IMR-90 (cell line): ENCODE data around the gene RAPGEF5. TPM values are rescaled to one million over a fixed set of nuclear protein-coding genes. Genes with fewer than 3 reads are reported as not detected.

Experiments
- ATAC-seq: fragments of 200-7000 bp; cut with Tn5 transposase; 2 replicates; pipeline ENCODE4 v1.9.1; 2020; ENCODE audit warnings: low read depth, mild to moderate bottlenecking, moderate library complexity
- BruUV-seq: library from RNA; stranded (reverse); fragments of 400-500 nt; replicated peaks from 2 replicates; lab custom pipeline; 2021; lab: Mats Ljungman, UMichigan
- CTCF ChIA-PET: fragments of 300-600 bp; formaldehyde crosslinking; extraction: SDS; loops from one replicate; lab custom pipeline; 2021; ENCODE audit warnings: antibody characterized with exemption; lab: Yijun Ruan, JAX
- POLR2A ChIA-PET: fragments of 300-600 bp; sonication (Branson Sonifier 250); formaldehyde crosslinking; loops from one replicate; lab custom pipeline; 2022; ENCODE audit warnings: antibody characterized with exemption; ENCODE audit not compliant: unreplicated experiment; lab: Charles Lee
- DNase-seq: peaks from one replicate; pipeline ENCODE4 v3.0.0; 2013
- H2AFZ ChIP-seq: replicated peaks from 2 replicates; pipeline ENCODE3; 2013; ENCODE audit warnings: low read length, mild to moderate bottlenecking; ENCODE audit not compliant: poor library complexity
- H2AK5ac ChIP-seq: 2 replicates; pipeline ENCODE4 v1.6.1; 2013; ENCODE audit warnings: low read depth, low read length, inconsistent platforms
- H2AK9ac ChIP-seq: replicated peaks from 2 replicates; pipeline ENCODE3; 2013; ENCODE audit warnings: mild to moderate bottlenecking, low read depth, low read length, moderate library complexity; ENCODE audit not compliant: poor library complexity
- H2BK120ac ChIP-seq: 2 replicates; pipeline ENCODE4 v1.6.1; 2013; ENCODE audit warnings: low read depth, low read length, inconsistent platforms
- H2BK15ac ChIP-seq: 3 replicates; pipeline ENCODE4 v1.6.1; 2013; ENCODE audit warnings: low read depth, low read length, inconsistent platforms
- H2BK20ac ChIP-seq: 2 replicates; pipeline ENCODE4 v1.6.1; 2013; ENCODE audit warnings: low read depth, mild to moderate bottlenecking, inconsistent platforms, low read length, moderate library complexity
- H2BK5ac ChIP-seq: 2 replicates; pipeline ENCODE4 v1.6.1; 2013; ENCODE audit warnings: mild to moderate bottlenecking, low read depth, low read length, inconsistent platforms; ENCODE audit not compliant: poor library complexity, severe bottlenecking
- H3K14ac ChIP-seq: replicated peaks from 2 replicates; pipeline ENCODE4 v1.6.1; 2013; ENCODE audit warnings: low read depth, low read length, inconsistent platforms
- H3K18ac ChIP-seq: 2 replicates; pipeline ENCODE4 v1.6.1; 2013; ENCODE audit warnings: low read depth, low read length, control low read depth
- H3K23ac ChIP-seq: 2 replicates; pipeline ENCODE4 v1.6.1; 2013; ENCODE audit warnings: low read depth, low read length, inconsistent platforms
- H3K27ac ChIP-seq: 2 replicates; pipeline ENCODE4 v1.5.1; 2013; ENCODE audit warnings: mild to moderate bottlenecking, control low read depth, low read length; ENCODE audit not compliant: insufficient read depth
- H3K27me3 ChIP-seq: 2 replicates; pipeline ENCODE4 v1.6.1; 2013; ENCODE audit warnings: low read length; ENCODE audit not compliant: control insufficient read depth, insufficient read depth
- H3K36me3 ChIP-seq: 2 replicates; pipeline ENCODE4 v1.6.1; 2013; ENCODE audit warnings: low read length, mixed read lengths; ENCODE audit not compliant: control insufficient read depth, insufficient read depth
- H3K4ac ChIP-seq: 2 replicates; pipeline ENCODE4 v1.6.1; 2013; ENCODE audit warnings: low read depth, low read length, inconsistent platforms
- H3K4me1 ChIP-seq: 2 replicates; pipeline ENCODE4 v1.6.1; 2013; ENCODE audit warnings: low read length, mixed read lengths; ENCODE audit not compliant: control insufficient read depth, insufficient read depth
- H3K4me2 ChIP-seq: 2 replicates; pipeline ENCODE4 v1.6.1; 2013; ENCODE audit warnings: low read depth, mild to moderate bottlenecking, control low read depth, low read length, moderate library complexity
- H3K4me3 ChIP-seq: 2 replicates; pipeline ENCODE4 v1.5.1; 2013; ENCODE audit warnings: low read depth, mild to moderate bottlenecking, control low read depth, low read length, moderate library complexity; ENCODE audit not compliant: insufficient read depth
- H3K56ac ChIP-seq: 2 replicates; pipeline ENCODE4 v1.6.1; 2013; ENCODE audit warnings: low read length, inconsistent platforms; ENCODE audit not compliant: insufficient read depth; ENCODE audit errors: extremely low read depth
- H3K79me1 ChIP-seq, 2 experiments: 2 replicates each; pipeline ENCODE4 v1.6.1; 2013; ENCODE audit warnings: low read length in 2 of 2, inconsistent platforms in 1 of 2, low read depth in 1 of 2
- H3K9ac ChIP-seq: 2 replicates; pipeline ENCODE4 v1.6.1; 2013; ENCODE audit warnings: low read depth, low read length, control low read depth
- H3K9me1 ChIP-seq: 2 replicates; pipeline ENCODE4 v1.6.1; 2013; ENCODE audit warnings: low read length, inconsistent platforms; ENCODE audit not compliant: insufficient read depth
- H3K9me3 ChIP-seq: 2 replicates; pipeline ENCODE4 v1.6.1; 2013; ENCODE audit warnings: low read length; ENCODE audit not compliant: control insufficient read depth, insufficient read depth
- H4K20me1 ChIP-seq: 2 replicates; pipeline ENCODE4 v1.6.1; 2013; ENCODE audit warnings: low read length, inconsistent platforms; ENCODE audit not compliant: insufficient read depth
- H4K5ac ChIP-seq: 2 replicates; pipeline ENCODE4 v1.6.1; 2013; ENCODE audit warnings: mild to moderate bottlenecking, low read depth, low read length, control low read depth
- H4K8ac ChIP-seq, 2 experiments: 2 replicates each; pipeline ENCODE4 v1.6.1; 2013; ENCODE audit warnings: low read depth in 2 of 2, low read length in 2 of 2, control low read depth in 1 of 2, inconsistent platforms in 1 of 2
- H4K91ac ChIP-seq: 2 replicates; pipeline ENCODE4 v1.6.1; 2013; ENCODE audit warnings: low read depth, low read length, inconsistent platforms; ENCODE audit not compliant: insufficient read depth
- BHLHE40 ChIP-seq: fragments of 150-350 bp; IDR thresholded peaks from 2 replicates; pipeline ENCODE4 v1.6.1; 2016; ENCODE audit warnings: mild to moderate bottlenecking, low read depth, low read length
- CEBPB ChIP-seq: IDR thresholded peaks from 2 replicates; pipeline ENCODE4 v1.6.1; 2012; ENCODE audit warnings: low read depth, low read length, improper control_type of control experiment
- CHD1 ChIP-seq: IDR thresholded peaks from 2 replicates; pipeline ENCODE4 v1.6.1; 2012; ENCODE audit warnings: low read depth, low read length, improper control_type of control experiment
- CTCF ChIP-seq: conservative IDR thresholded peaks from 2 replicates; pipeline ENCODE4 v1.5.1; 2012; ENCODE audit warnings: mild to moderate bottlenecking, low read depth, low read length, improper control_type of control experiment
- FOS ChIP-seq: fragments of 150-350 bp; IDR thresholded peaks from 2 replicates; pipeline ENCODE4 v1.6.1; 2016; ENCODE audit warnings: low read depth, low read length
- MAFK ChIP-seq: IDR thresholded peaks from 2 replicates; pipeline ENCODE4 v1.6.1; 2012; ENCODE audit warnings: low read depth, low read length, improper control_type of control experiment
- MAZ ChIP-seq: IDR thresholded peaks from 2 replicates; pipeline ENCODE4 v1.6.1; 2012; ENCODE audit warnings: low read depth, mild to moderate bottlenecking, low read length, improper control_type of control experiment, moderate library complexity, borderline replicate concordance
- MXI1 ChIP-seq: IDR thresholded peaks from 2 replicates; pipeline ENCODE4 v1.6.1; 2012; ENCODE audit warnings: low read depth, mild to moderate bottlenecking, low read length, moderate library complexity, borderline replicate concordance
- NFE2L2 ChIP-seq: fragments of 150-350 bp; IDR thresholded peaks from 2 replicates; pipeline ENCODE4 v1.6.1; 2016; ENCODE audit warnings: low read depth, mild to moderate bottlenecking, low read length
- POLR2A ChIP-seq: IDR thresholded peaks from 2 replicates; pipeline ENCODE4 v1.6.1; 2012; ENCODE audit warnings: mild to moderate bottlenecking, low read depth, low read length
- RAD21 ChIP-seq: IDR thresholded peaks from 2 replicates; pipeline ENCODE4 v1.6.1; 2012; ENCODE audit warnings: low read length, improper control_type of control experiment
- RCOR1 ChIP-seq: IDR thresholded peaks from 2 replicates; pipeline ENCODE4 v1.6.1; 2012; ENCODE audit warnings: mild to moderate bottlenecking, low read length, improper control_type of control experiment; ENCODE audit not compliant: insufficient replicate concordance
- RFX5 ChIP-seq: IDR thresholded peaks from 2 replicates; pipeline ENCODE4 v1.8.0; 2012; ENCODE audit warnings: low read depth, mild to moderate bottlenecking, low read length, moderate library complexity
- SMC3 ChIP-seq: fragments of 150-350 bp; IDR thresholded peaks from 2 replicates; pipeline ENCODE4 v1.6.1; 2016; ENCODE audit warnings: low read depth, mild to moderate bottlenecking, antibody characterized with exemption, low read length, moderate library complexity
- WGBS, 2 experiments: methylation state at CpG; one replicate each; pipeline versions ENCODE4 v1.1.5 to v1.1.7; 2013; ENCODE audit warnings: missing lambda C conversion rate in 2 of 2; ENCODE audit not compliant: insufficient read length in 1 of 2; ENCODE audit errors: extremely low coverage in 2 of 2; 5-methylcytosine and 5-hydroxymethylcytosine counted together
- dilution Hi-C: fragments of 300-500 bp; cut with HindIII; formaldehyde crosslinking; loops from one replicate; pipeline ENCODE4 v1.14.3; 2018; ENCODE audit warnings: low sequenced_read_pairs; ENCODE audit not compliant: unreplicated experiment
- in situ Hi-C: fragments of 300-500 bp; cut with MboI; formaldehyde crosslinking; loops from 3 replicates; pipeline ENCODE4 v1.14.3; 2019; ENCODE audit warnings: low sequenced_read_pairs, inconsistent platforms, mixed read lengths
- intact Hi-C: fragments of 100-400 bp; cut with micrococcal nuclease; formaldehyde crosslinking; loops from 2 replicates; pipeline ENCODE4 v1.10.0; 2022
- polyA plus RNA-seq, 3 experiments: library from polyadenylated mRNA; depleted of rRNA; stranded (reverse); fragments of >200 nt; gene quantifications; 2 replicates each; pipeline ENCODE4 v1.2.3, GENCODE V29; 2012; ENCODE audit warnings: low replicate concordance in 1 of 3
- total RNA-seq: library from RNA; depleted of rRNA; stranded (reverse); fragments of >200 nt; gene quantifications from 2 replicates; pipeline ENCODE4 v1.2.3, GENCODE V29; 2012
- TF ChIP-seq, protein P1 (sequence below): fragments of 150-350 bp; IDR thresholded peaks from 2 replicates; pipeline ENCODE4 v1.6.1; 2016; ENCODE audit warnings: low read depth, mild to moderate bottlenecking, low read length, moderate library complexity, borderline replicate concordance
- TF ChIP-seq, protein P2 (sequence below): fragments of 150-350 bp; IDR thresholded peaks from 2 replicates; pipeline ENCODE4 v1.6.1; 2017; ENCODE audit warnings: mild to moderate bottlenecking, antibody characterized with exemption, low read length, low read depth

RAPGEF5 gene
- total and polyA plus RNA-seq, 2 of the 4 experiments (the other 2 are of a cell fraction) = 0.05 to 0.18 TPM

DNA sequence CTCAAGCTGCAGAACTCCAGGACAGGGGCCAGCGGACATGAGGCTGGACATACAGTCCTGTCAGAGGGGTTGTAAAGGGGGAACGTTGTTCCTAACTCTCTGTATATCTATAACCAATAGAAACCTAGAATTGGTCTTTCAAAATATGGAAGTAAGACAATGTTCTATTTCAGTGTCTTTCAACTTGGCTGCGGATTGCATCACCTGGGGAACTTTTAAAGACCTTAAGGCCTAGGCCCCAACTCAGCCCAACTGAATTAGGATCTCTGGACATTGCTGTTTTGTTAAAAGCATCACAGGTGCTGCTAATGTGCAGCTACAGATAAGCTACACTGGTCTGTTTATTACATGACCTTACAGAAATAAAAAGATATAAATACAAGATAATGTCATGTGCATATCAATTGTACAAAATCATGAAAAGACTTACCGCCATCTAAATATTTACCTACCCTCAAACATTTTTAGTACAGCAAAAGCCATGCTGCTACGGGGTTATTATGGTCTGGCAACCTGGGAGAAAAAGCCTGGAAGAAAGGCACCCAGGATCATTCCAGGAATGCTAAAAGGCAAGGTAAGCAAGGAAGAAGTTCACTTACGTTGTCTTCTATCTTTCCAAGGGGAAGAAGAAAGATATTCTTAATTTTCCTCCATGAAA lies 169.1 kb downstream of the RAPGEF5 start:
- Histone ChIP-seq H3K4ac (no peak overlapping the region), H2BK120ac (no peak overlapping the region), H3K14ac (no peak overlapping the region), H3K36me3 (no peaks in the 10 kb centered on the region), H2BK5ac (no peak overlapping the region), H3K9me1 (no peaks in the 10 kb centered on the region), H3K4me1 (no peaks in the 10 kb centered on the region), H3K9me3 (no peaks in the 10 kb centered on the region), H2AK9ac (no peak overlapping the region), H3K23ac (no peak overlapping the region), H2AFZ (no peak overlapping the region), H3K4me2 (no peak overlapping the region), H2BK15ac (no peak overlapping the region), H2BK20ac (no peak overlapping the region), H4K20me1 (no peaks in the 10 kb centered on the region), H4K5ac (no peak overlapping the region), H3K4me3 (no peak overlapping the region), H3K18ac (no peak overlapping the region), H3K27me3 (peaks cover 2% of the 10 kb centered on the region), H3K9ac (no peak overlapping the region), H3K79me1 (no peaks in the 10 kb centered on the region), H3K27ac (no peak overlapping the region), H4K8ac (no peak overlapping the region), H2AK5ac (no peak overlapping the region), H3K56ac (no peak overlapping the region; the same call in 1 of the 2 replicates), H4K91ac (no peak overlapping the region)
- 60% methylated on average over 1 of the region's 6 CpGs; no CpG with 5 or more reads in 1 of the 2 experiments for WGBS, 2 experiments
- DNase-seq (no peak), ATAC-seq (no peak)
- no TSS peak for BruUV-seq
- POLR2A ChIA-PET = no interaction called here
- TF ChIP-seq RAD21 (no peak), RCOR1 (no peak), FOS (no peak), CTCF (no peak), CEBPB (no peak), MAZ (no peak), SMC3 (no peak), POLR2A (no peak), NFE2L2 (no peak), BHLHE40 (no peak), RFX5 (no peak), MAFK (no peak), MXI1 (no peak), CHD1 (no peak)
- TF ChIP-seq, protein P1, sequence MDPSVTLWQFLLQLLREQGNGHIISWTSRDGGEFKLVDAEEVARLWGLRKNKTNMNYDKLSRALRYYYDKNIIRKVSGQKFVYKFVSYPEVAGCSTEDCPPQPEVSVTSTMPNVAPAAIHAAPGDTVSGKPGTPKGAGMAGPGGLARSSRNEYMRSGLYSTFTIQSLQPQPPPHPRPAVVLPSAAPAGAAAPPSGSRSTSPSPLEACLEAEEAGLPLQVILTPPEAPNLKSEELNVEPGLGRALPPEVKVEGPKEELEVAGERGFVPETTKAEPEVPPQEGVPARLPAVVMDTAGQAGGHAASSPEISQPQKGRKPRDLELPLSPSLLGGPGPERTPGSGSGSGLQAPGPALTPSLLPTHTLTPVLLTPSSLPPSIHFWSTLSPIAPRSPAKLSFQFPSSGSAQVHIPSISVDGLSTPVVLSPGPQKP = no peak
- TF ChIP-seq, protein P2, sequence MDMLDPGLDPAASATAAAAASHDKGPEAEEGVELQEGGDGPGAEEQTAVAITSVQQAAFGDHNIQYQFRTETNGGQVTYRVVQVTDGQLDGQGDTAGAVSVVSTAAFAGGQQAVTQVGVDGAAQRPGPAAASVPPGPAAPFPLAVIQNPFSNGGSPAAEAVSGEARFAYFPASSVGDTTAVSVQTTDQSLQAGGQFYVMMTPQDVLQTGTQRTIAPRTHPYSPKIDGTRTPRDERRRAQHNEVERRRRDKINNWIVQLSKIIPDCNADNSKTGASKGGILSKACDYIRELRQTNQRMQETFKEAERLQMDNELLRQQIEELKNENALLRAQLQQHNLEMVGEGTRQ = no peak
- in situ Hi-C loops = no loop called here
- intact Hi-C loops = no loop called here
- CTCF ChIA-PET = no interaction called here
- dilution Hi-C loops = no loop called here
